ENCODE data around the gene KIZ.

The KIZ gene
- long read RNA-seq, donor 1, partial matches to known transcripts: 662 of 666 reads
- long read RNA-seq, donor 1, other reads (novel, unspliced or antisense): 0 of 666 reads
- long read RNA-seq, donor 2, partial matches to known transcripts: 0 of 3 reads
- long read RNA-seq, donor 2, other reads (novel, unspliced or antisense): 0 of 3 reads
- long read RNA-seq, donor 3, partial matches to known transcripts: 0 of 1 reads
- long read RNA-seq, donor 3, other reads (novel, unspliced or antisense): 0 of 1 reads
- long read RNA-seq, donor 4, partial matches to known transcripts: 0 of 1 reads
- long read RNA-seq, donor 4, other reads (novel, unspliced or antisense): 0 of 1 reads
- long read RNA-seq, donor 5, partial matches to known transcripts: 0 of 3 reads
- long read RNA-seq, donor 5, other reads (novel, unspliced or antisense): 0 of 3 reads
- long read RNA-seq, donor 6, partial matches to known transcripts: 0 of 4 reads
- long read RNA-seq, donor 6, other reads (novel, unspliced or antisense): 0 of 4 reads
- long read RNA-seq, donor 7, transcript KIZ-210 (13 exons, 2,130 nt): major isoform, 6 of 12 reads
- long read RNA-seq, donor 7, partial matches to known transcripts: 6 of 12 reads
- long read RNA-seq, donor 7, other reads (novel, unspliced or antisense): 0 of 12 reads
- long read RNA-seq, donor 8, partial matches to known transcripts: 0 of 5 reads
- long read RNA-seq, donor 8, other reads (novel, unspliced or antisense): 0 of 5 reads

- DNase-seq: peak; percentile 83
Observed at GRCh38 chr20:21125849-21126580, at the start of gene KIZ. Gene KIZ (plus strand): TSS chr20:21126082. CDS start chr20:21126116, 34 bp downstream.

- no peak for DNase-seq
Observed at GRCh38 chr20:21077809-21078345, 48.0 kb upstream of the KIZ start.

GRCh38 chr20:21082584-21082983, 43.3 kb upstream of the KIZ start:
- DNase-seq: no peak

GRCh38 chr20:21083825-21084325, 42.0 kb upstream of the KIZ start:
- no peak for DNase-seq

- DNase-seq: no peak
Observed at GRCh38 chr20:21087862-21088540, 37.9 kb upstream of the KIZ start.

GRCh38 chr20:21089391-21089790, 36.5 kb upstream of the KIZ start:
- no peak for DNase-seq

- DNase-seq: no peak
Observed at GRCh38 chr20:21090111-21090618, 35.7 kb upstream of the KIZ start.

GRCh38 chr20:21090721-21091120, 35.2 kb upstream of the KIZ start:
- peak; percentile 18 for DNase-seq

- DNase-seq: no peak
Observed at GRCh38 chr20:21092806-21093205, 33.1 kb upstream of the KIZ start.

- DNase-seq: no peak
Observed at GRCh38 chr20:21096321-21097043, 29.4 kb upstream of the KIZ start.

GRCh38 chr20:21099751-21100577, 25.9 kb upstream of the KIZ start:
- peak; percentile 49 for DNase-seq

GRCh38 chr20:21100578-21101452, 25.1 kb upstream of the KIZ start:
- peak; percentile 63 for DNase-seq

GRCh38 chr20:21101453-21101931, 24.4 kb upstream of the KIZ start:
- DNase-seq: peak; percentile 58

- peak; percentile 57 for DNase-seq
Observed at GRCh38 chr20:21101932-21102575, 23.8 kb upstream of the KIZ start.

- DNase-seq: peak; percentile 66
Observed at GRCh38 chr20:21102603-21103311, 23.1 kb upstream of the KIZ start.

GRCh38 chr20:21103582-21104465, 22.1 kb upstream of the KIZ start:
- peak; percentile 32 for DNase-seq

GRCh38 chr20:21104466-21104761, 21.5 kb upstream of the KIZ start:
- DNase-seq: no peak
